H9 (cell line): Measurements from ENCODE around the gene USH2A. TPM values are rescaled to one million over a fixed set of nuclear protein-coding genes. Genes with fewer than 3 reads are reported as not detected.

Experiments
- DNase-seq: peaks from one replicate; pipeline ENCODE4 v3.0.0-alpha.2; 2017
- H2AFZ ChIP-seq: one replicate; pipeline ENCODE4 v1.6.1; 2013; ENCODE audit warnings: mild to moderate bottlenecking, low read length, control low read depth, moderate library complexity
- H2AK5ac ChIP-seq: 2 replicates; pipeline ENCODE4 v1.6.1; 2013; ENCODE audit warnings: low read length, control low read depth, mixed read lengths; ENCODE audit not compliant: insufficient read length
- H2BK120ac ChIP-seq: one replicate; pipeline ENCODE4 v1.6.1; 2013; ENCODE audit warnings: low read depth, mild to moderate bottlenecking, low read length, control low read depth, inconsistent platforms; ENCODE audit not compliant: poor library complexity, severe bottlenecking
- H2BK12ac ChIP-seq: 2 replicates; pipeline ENCODE4 v1.6.1; 2013; ENCODE audit warnings: low read length, control low read depth, mixed read lengths, low read depth; ENCODE audit not compliant: insufficient read length
- H2BK15ac ChIP-seq: 2 replicates; pipeline ENCODE4 v1.6.1; 2013; ENCODE audit warnings: low read depth, low read length, control low read depth
- H2BK20ac ChIP-seq: one replicate; pipeline ENCODE4 v1.6.1; 2013; ENCODE audit warnings: low read depth, mild to moderate bottlenecking, low read length, control low read depth, inconsistent platforms; ENCODE audit not compliant: poor library complexity, severe bottlenecking
- H2BK5ac ChIP-seq: 2 replicates; pipeline ENCODE4 v1.6.1; 2013; ENCODE audit warnings: low read length, control low read depth, mixed read lengths; ENCODE audit not compliant: insufficient read length
- H3K14ac ChIP-seq: 2 replicates; pipeline ENCODE4 v1.6.1; 2013; ENCODE audit warnings: low read length, control low read depth; ENCODE audit not compliant: insufficient read depth
- H3K18ac ChIP-seq: 2 replicates; pipeline ENCODE4 v1.6.1; 2013; ENCODE audit warnings: low read depth, mild to moderate bottlenecking, mixed read lengths, low read length, control low read depth; ENCODE audit not compliant: insufficient read length
- H3K23ac ChIP-seq: 2 replicates; pipeline ENCODE4 v1.6.1; 2013; ENCODE audit warnings: low read length, control low read depth, mixed read lengths, low read depth; ENCODE audit not compliant: insufficient read length
- H3K23me2 ChIP-seq: 2 replicates; pipeline ENCODE4 v1.6.1; 2013; ENCODE audit warnings: low read depth, mild to moderate bottlenecking, mixed read lengths, low read length, control low read depth; ENCODE audit not compliant: insufficient read length, poor library complexity, severe bottlenecking
- H3K27ac ChIP-seq: 2 replicates; pipeline ENCODE4 v1.5.1; 2013; ENCODE audit warnings: low read length, control low read depth, mixed read lengths, low read depth; ENCODE audit not compliant: insufficient read length
- H3K27me3 ChIP-seq: 2 replicates; pipeline ENCODE4 v1.6.1; 2013; ENCODE audit warnings: low read length, control low read depth, inconsistent platforms; ENCODE audit not compliant: insufficient read depth
- H3K4ac ChIP-seq: 2 replicates; pipeline ENCODE4 v1.6.1; 2013; ENCODE audit warnings: low read depth, mild to moderate bottlenecking, control low read depth, inconsistent platforms, low read length, moderate library complexity
- H3K4me1 ChIP-seq: 2 replicates; pipeline ENCODE4 v1.6.1; 2013; ENCODE audit warnings: low read length, control low read depth, inconsistent platforms; ENCODE audit not compliant: insufficient read depth
- H3K4me2 ChIP-seq: 2 replicates; pipeline ENCODE4 v1.6.1; 2013; ENCODE audit warnings: low read length, control low read depth, mixed read lengths; ENCODE audit not compliant: insufficient read length, insufficient read depth
- H3K56ac ChIP-seq: 2 replicates; pipeline ENCODE4 v1.6.1; 2013; ENCODE audit warnings: low read depth, mild to moderate bottlenecking, mixed read lengths, low read length, control low read depth; ENCODE audit not compliant: insufficient read length
- H3K79me1 ChIP-seq: 2 replicates; pipeline ENCODE4 v1.6.1; 2013; ENCODE audit warnings: low read depth, mild to moderate bottlenecking, moderate library complexity, low read length, control low read depth, inconsistent platforms; ENCODE audit not compliant: insufficient read depth, poor library complexity, severe bottlenecking
- H3K79me2 ChIP-seq: 2 replicates; pipeline ENCODE4 v1.6.1; 2013; ENCODE audit warnings: low read length, control low read depth, inconsistent platforms; ENCODE audit not compliant: insufficient read depth
- H3K9ac ChIP-seq: 2 replicates; pipeline ENCODE4 v1.6.1; 2013; ENCODE audit warnings: low read length, control low read depth, mixed read lengths; ENCODE audit not compliant: insufficient read length; ENCODE audit errors: extremely low read depth
- H3K9me3 ChIP-seq: one replicate; pipeline ENCODE4 v1.6.1; 2013; ENCODE audit warnings: low read depth, low read length, inconsistent platforms; ENCODE audit not compliant: control insufficient read depth
- H3T11ph ChIP-seq: one replicate; pipeline ENCODE4 v1.6.1; 2013; ENCODE audit warnings: mild to moderate bottlenecking, low read length, control low read depth, inconsistent platforms
- H4K20me1 ChIP-seq: one replicate; pipeline ENCODE4 v1.6.1; 2013; ENCODE audit not compliant: control insufficient read depth, insufficient read length, insufficient read depth
- H4K5ac ChIP-seq: 2 replicates; pipeline ENCODE4 v1.6.1; 2013; ENCODE audit warnings: low read depth, mild to moderate bottlenecking, mixed read lengths, low read length, control low read depth; ENCODE audit not compliant: insufficient read length
- H4K8ac ChIP-seq: replicated peaks from 2 replicates; pipeline ENCODE4 v1.6.1; 2013; ENCODE audit warnings: low read length, control low read depth, mixed read lengths, low read depth; ENCODE audit not compliant: insufficient read length
- H4K91ac ChIP-seq: 2 replicates; pipeline ENCODE4 v1.6.1; 2013; ENCODE audit warnings: low read depth, mild to moderate bottlenecking, moderate library complexity, mixed read lengths, low read length, control low read depth; ENCODE audit not compliant: insufficient read length
- H3K27ac Mint-ChIP-seq, 3 experiments: 2 replicates in 2 of 3; 3 replicates in 1 of 3; pipeline ENCODE4 v1.8.0; 2020 to 2021; ENCODE audit warnings: mixed read lengths in 3 of 3, mild to moderate bottlenecking in 1 of 3, moderate library complexity in 1 of 3
- H3K27me3 Mint-ChIP-seq: 2 replicates; pipeline ENCODE4 v1.8.0; 2021; ENCODE audit warnings: low read depth, mild to moderate bottlenecking, moderate library complexity, mixed read lengths
- H3K36me3 Mint-ChIP-seq, 3 experiments: 2 replicates in 2 of 3; 3 replicates in 1 of 3; pipeline ENCODE4 v1.8.0; 2020 to 2021; ENCODE audit warnings: low read depth in 3 of 3, mixed read lengths in 3 of 3; ENCODE audit not compliant: insufficient read depth in 1 of 3
- H3K4me1 Mint-ChIP-seq, 2 experiments: 2 replicates each; pipeline ENCODE4 v1.8.0; 2020; ENCODE audit warnings: mixed read lengths in 2 of 2
- H3K4me3 Mint-ChIP-seq, 2 experiments: 2 replicates in 1 of 2; 3 replicates in 1 of 2; pipeline ENCODE4 v1.8.0; 2020 to 2021; ENCODE audit warnings: mild to moderate bottlenecking in 2 of 2, mixed read lengths in 2 of 2, moderate library complexity in 1 of 2
- H3K9me3 Mint-ChIP-seq, 2 experiments: 2 replicates in 1 of 2; 3 replicates in 1 of 2; pipeline ENCODE4 v1.8.0; 2020; ENCODE audit warnings: mild to moderate bottlenecking in 2 of 2, mixed read lengths in 2 of 2, moderate library complexity in 1 of 2
- CTCF ChIP-seq: fragments of 200-600 bp; sonication (generic); conservative IDR thresholded peaks from 3 replicates; pipeline ENCODE4 v1.8.0; 2021; ENCODE audit warnings: antibody characterized with exemption, mild to moderate bottlenecking
- WGBS: extraction: QIAGEN DNeasy Blood & Tissue Kit; methylation state at CpG from one replicate; pipeline ENCODE4 v1.1.7; 2013; ENCODE audit warnings: missing lambda C conversion rate, low lambda C conversion rate, mixed read lengths; ENCODE audit not compliant: insufficient read length; ENCODE audit errors: extremely low coverage; 5-methylcytosine and 5-hydroxymethylcytosine counted together
- total RNA-seq: library from RNA; stranded (reverse); gene quantifications from 2 replicates; pipeline ENCODE4 v1.2.1, GENCODE V29; 2021

The USH2A gene
- total RNA-seq, 1 experiment from 2014 or later = 0.11 TPM

- Histone ChIP-seq H3K9ac (no peak overlapping the region), H3K4me2 (no peak overlapping the region), H3K23me2 (no peaks in the 10 kb centered on the region), H3K23ac (no peak overlapping the region), H3K18ac (no peak overlapping the region), H3K79me2 (no peaks in the 10 kb centered on the region), H2BK12ac (no peak overlapping the region), H3K14ac (no peak overlapping the region), H2BK120ac (no peak overlapping the region), H3K9me3 (no peaks in the 10 kb centered on the region), H3K4me1 (no peaks in the 10 kb centered on the region), H3K4ac (no peak overlapping the region), H4K20me1 (no peaks in the 10 kb centered on the region), H3T11ph (no peak overlapping the region), H4K91ac (no peak overlapping the region), H2BK15ac (no peak overlapping the region), H2BK5ac (no peak overlapping the region), H2AFZ (no peak overlapping the region), H2AK5ac (no peak overlapping the region), H2BK20ac (no peak overlapping the region), H3K79me1 (no peaks in the 10 kb centered on the region), H3K27ac (no peak overlapping the region), H3K27me3 (no peaks in the 10 kb centered on the region), H4K5ac (no peak overlapping the region), H4K8ac (no peak overlapping the region), H3K56ac (no peak overlapping the region)
- no peak for TF ChIP-seq CTCF
- Mint-ChIP-seq H3K9me3 (no peaks in the 10 kb centered on the region; a peak in 1 of 5 replicates), H3K36me3 (no peaks in the 10 kb centered on the region), H3K27ac (no peak overlapping the region), H3K4me3 (no peak overlapping the region), H3K4me1 (peaks cover 1 to 4% of the 10 kb centered on the region in 2 experiments), H3K27me3 (no peaks in the 10 kb centered on the region)
- DNase-seq = no peak
- WGBS = no CpG with 5 or more reads among the region's 2 CpGs
These were observed 661.8 kb downstream of the USH2A start for GRCh38 chr1:215761446-215761845.
